GM21723 (cell line): ENCODE measurements around the gene ATP13A4.

ENCODE experiments used
- ATAC-seq: cut with Tn5 transposase; IDR thresholded peaks from one replicate; pipeline ENCODE4 v1.9.1; 2021; ENCODE audit warnings: mild to moderate bottlenecking, moderate library complexity; ENCODE audit not compliant: unreplicated experiment

ATP13A4 gene

DNA sequence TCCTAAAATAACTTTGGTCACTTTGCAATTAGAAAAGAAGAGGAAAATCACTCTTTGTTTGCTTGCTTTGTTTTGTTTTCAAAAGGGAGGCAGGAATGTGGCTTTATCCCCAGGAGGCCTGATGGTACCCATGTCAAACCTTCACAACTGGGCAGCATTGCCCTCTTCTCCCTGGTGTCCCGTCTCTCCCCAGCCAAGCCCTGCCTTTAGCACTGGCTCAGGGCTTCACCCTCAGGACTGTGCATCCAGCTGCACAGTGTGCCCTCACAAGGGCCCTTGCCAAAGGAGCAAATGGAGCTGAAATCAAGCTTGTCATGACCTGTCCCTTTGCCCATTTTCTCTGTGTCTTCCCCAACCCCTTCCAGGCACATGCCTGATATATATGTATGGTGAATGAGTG, 147.0 kb downstream of the ATP13A4 start:
- no peak for ATAC-seq

DNA sequence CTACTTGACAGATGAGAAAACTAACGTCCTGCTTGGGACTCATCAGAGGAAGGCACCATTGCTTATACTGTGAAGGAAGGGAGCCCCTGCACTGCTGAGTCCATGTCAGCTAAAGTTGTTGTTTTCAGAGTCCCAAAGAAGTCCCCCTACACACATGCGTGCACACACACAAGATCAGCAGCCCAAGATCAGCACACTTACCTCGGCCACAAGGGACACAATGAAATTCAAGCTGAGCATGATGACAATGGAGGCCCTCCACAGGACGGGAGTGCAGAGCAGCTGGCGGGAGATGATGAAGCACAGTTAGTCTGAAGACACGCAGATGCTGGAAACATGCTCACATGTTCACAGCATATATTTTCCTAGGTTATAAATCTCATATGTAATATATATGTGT, 147.6 kb downstream of the ATP13A4 start:
- ATAC-seq: no peak

DNA sequence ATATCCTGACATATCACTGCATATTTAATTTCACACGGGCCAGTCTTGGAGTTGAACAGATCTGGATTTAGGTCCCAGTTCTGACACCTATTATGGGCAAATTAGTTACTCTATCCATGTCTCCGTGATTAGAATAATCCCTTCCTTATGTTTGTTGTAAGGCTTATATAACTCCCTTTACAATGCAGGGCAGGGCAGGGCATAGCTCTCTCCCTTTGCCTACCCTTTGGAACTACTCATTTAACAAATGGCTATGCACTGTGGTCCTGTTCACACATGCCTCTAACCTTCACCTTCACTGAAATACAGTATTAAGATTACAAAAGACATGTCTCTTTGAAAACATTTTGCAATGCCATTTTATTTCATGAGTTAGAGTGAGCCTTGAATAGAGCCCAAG, 151.4 kb downstream of the ATP13A4 start:
- no peak for ATAC-seq

DNA sequence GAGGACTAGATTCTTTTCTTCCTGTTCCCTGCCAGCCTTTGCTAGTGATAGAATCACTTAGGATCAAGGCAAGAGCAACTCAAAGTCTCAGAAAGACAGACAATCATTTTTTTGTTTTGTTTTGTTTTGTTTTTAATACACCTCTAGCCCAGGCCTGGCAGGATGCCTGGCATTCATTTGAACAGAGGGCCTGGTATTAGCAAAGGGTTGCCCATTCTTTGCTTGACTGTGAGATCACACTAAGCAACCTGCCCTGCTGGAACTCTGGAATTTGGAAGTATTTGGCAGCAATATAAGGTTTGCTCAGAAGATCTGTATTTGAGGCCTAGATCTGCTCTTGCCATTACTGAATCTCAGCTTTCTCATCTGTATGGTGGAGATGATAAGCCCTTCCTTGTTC, 154.4 kb downstream of the ATP13A4 start:
- ATAC-seq: no peak

DNA sequence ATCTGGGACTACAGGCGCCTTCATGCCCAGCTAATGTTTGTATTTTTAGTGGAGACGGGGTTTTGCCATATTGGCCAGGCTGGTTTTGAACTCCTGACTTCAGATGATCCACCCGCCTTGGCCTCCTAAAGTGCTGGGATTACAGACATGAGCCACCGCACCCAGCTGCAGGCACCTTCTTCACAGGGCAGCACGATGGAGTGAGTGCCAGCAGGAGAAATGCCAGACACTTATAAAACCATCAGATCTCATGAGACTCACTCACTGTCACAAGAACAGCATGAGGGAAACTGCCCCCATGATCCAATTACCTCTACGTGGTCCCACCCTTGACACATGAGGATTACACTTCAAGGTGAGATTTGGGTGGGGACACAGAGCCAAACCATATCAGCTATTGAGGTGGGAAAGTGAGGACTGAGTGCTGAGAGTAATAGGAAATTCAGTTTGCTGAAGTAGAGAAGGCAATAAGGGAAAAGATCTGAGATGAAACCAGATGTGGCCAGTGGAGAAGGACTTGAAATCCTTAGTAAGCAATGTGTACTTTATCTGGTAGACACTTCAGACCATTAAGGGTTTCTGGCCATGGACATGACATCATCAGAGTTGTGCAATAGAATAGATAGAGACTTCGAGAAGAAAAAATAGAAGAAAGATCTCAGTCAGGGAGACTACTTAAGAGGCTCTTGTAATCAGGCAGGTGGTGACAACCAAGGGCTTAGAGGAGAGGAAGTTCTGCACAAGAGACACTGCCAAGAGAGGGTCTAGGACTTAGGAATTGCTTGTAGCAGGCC, 158.0 kb downstream of the ATP13A4 start:
- ATAC-seq: no peak

DNA sequence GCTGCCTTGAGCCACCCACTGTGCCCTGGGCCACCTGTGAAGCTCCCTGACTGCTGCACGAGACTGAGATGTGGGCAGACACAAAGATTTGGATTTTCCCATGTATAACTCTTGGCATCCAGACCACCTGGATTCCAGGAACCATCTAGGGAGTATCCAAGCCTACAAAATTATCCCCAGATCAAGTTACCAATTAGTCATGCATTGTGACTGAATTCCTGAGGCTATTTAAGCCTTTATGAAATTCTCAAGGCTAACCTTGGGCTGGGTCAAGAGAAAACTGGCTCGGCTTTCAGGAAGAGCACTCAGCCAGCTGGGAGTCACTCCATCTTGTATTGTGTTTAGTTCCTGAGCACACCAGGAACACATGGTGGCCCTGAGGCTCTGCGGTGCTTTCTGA, 162.8 kb downstream of the ATP13A4 start:
- ATAC-seq: no peak

DNA sequence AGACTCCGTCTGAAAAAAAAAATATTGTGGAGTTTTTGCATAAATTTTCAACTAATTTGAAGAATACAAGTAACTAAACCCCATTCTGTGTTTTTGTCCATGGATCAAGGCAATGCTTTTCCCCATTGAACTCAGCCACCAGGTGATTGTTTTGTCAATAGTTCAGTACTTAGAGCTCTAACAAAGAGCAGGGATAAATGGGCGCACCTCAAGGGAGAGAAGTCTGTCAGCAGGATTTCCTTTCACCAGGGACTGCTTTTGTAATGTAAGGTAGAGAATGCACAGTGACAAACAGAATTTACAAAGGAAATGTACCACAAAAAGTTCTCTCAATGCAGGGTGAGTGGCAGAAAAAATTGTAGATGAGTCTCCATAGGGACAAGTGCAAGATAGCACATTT, 165.4 kb downstream of the ATP13A4 start:
- no peak for ATAC-seq

DNA sequence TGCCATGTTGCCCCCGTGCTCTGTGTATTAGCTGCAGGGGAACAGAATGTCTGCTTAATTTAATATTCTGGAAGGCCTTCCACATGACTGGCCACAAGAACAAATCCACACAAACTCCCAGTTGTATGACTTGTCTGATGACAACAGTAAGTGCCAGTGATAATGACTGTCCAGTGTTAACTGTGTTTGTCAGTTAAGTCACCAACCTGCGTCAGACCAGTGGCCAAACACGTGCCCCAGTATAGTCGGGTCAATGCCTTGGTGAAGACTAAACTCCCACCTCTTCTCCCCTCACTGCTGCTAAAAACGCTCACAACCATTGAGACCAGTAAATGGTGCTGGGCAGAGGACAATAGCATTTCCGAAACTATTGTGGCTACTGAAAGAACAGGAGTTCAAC, 166.3 kb downstream of the ATP13A4 start:
- no peak for ATAC-seq

DNA sequence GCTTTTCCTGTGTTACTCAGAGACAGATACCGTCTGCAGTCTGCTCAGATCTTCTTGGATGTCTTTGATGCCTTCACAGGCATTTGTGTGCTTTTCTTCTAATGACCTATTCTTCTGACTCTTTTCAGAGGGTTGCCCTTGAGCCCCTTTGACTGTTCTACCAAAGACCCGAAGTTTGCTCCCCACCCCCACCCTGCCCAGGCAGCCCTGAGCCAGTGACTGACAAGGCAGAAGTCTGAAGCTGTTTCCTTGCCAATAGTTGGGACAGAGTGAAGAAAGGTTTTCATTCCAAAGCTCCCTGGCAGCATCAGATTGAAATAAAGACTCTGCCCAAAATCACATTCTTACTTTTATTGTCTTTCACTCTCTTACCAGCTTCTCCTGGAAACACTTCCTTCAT, 167.1 kb downstream of the ATP13A4 start:
- no peak for ATAC-seq

DNA sequence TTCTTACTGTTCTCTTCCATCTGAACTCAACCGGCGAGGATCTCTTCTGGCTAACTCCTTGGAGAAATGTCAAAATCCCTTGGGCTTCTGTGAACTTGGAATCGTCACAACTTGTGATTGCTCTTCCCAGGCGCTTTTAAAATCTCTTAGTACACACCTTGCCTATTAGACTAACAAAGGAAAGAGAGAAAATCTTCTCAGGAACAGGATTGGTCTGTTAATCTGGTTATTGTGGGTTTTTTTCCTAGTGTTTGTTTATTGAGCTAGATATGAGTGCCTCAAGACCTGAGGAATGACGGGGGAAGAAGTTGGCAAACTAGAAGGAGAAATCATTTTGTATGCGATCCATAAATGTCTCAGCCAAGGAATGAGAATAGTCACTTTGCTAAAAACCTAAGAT, 176.0 kb downstream of the ATP13A4 start, which contains the start of gene ATP13A5:
Gene ATP13A5 (minus strand): TSS at position 48 of the 400 bp plus-strand sequence. CDS start 28 bp downstream, at position 20.
- no peak for ATAC-seq

DNA sequence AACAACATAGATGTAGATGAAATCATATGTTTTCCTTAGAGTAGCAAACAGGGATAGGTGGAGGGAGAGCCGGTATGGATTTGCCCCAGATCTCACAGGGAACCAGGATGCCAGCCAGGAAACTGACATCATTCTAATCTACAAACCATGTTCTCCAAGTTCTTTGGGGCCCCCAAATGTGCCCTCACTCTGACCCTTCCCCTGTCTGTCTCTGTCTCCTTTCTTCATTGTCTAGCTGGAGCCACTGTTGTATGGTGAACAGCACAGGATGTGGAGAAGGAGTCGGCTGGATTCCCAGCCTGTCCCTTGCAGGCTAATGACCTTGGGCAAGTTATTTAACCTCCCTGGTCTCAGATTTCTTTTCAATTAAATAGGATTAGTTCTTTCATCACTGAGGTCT, 177.1 kb downstream of the ATP13A4 start:
- ATAC-seq: no peak

DNA sequence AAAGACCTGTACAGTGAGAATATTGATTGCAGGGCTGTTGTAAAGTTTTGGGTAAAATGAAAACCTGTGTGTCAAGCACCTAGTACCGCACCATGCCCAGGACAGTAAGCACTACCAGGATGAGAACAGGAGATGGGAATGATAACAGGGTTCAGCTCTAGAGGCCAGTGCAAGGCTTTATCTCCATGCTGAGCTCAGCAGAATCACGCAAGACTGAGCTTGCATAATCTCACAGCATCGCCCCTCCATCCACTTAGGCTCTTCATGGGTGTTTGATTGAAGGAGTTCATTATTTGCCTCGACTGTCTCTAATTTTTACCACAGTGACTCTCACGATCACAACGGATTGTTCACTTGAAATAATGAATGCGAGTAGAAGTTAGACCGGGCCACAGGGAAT, 179.1 kb downstream of the ATP13A4 start:
- ATAC-seq: no peak

DNA sequence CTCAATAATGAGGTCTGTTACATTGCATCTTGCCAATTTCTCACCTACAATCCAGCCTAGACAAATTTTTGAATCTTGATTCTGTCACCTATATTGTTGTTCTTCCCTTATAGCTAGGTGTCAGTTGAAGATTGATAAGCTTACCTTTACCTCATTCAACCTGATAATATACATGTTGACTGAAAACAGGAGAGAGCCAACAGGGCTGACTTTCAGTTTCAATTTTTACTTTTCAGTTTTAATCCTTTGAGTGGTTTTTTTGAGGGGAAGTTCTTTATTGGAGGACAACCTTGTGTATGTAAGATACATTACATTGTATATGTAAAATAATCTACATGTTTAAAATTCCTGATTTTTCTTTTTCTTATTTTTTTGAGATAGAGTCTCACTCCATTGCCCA, 181.9 kb downstream of the ATP13A4 start:
- ATAC-seq: peak; percentile 52

DNA sequence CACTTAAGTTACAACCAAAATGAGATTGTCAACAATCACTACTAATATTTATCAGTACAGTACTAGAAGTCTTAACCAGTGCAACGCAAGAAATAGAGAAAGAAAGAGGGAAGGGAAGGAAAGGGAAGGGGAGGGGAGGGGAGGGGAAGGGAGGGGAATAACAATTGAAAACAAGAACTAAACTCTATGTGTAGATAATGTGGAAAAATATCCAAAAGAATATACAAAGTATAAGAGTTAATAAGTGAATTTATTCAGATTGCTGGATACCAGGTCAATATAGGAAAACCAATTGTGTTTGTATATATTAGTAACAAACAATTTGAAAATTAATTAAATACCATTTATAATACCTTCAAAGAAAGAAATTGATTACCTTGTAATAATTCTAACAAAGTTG, 186.8 kb downstream of the ATP13A4 start:
- no peak for ATAC-seq

DNA sequence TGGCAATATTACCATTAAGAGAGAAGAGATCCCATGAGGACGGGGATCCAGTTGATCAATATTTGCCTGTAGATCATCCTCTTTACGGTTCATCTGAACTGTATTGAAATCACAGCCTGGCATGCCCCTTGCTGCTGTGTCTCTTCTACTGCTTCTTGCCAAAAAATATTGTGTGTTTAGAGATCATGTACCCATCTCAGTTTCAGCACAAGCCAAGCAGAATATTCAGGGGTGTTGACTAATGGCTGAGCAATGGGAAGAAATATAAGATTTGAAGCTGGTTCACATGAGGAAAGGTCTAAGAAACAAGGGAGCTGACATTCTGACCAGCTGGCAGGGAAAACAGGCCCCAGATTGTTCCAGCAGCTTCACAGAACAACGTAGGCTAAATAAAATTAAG, 197.4 kb downstream of the ATP13A4 start:
- no peak for ATAC-seq

DNA sequence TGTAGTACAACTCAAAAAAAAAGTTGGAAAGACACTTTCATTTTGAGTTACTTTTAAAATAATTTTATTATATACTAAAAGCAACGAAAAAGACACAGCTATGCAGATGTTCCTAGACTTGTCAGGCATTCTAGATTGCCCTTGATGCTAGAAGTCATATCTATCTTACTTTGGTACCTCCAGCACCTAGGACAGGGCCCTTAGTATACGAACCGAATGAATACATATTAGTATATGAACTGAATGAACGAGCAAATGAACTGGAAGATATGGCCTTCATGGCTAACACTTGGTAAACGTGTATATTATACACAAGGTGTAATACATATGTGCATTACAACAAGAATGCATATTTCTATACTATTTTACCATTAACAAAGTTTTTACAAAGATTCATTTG, 200.3 kb downstream of the ATP13A4 start:
- no peak for ATAC-seq
